Testis (tissue), 2 donors: ENCODE measurements around the gene MLYCD.

Experiments
- POLR2A ChIP-seq: fragments of 450-650 bp; IDR thresholded peaks from one replicate; pipeline ENCODE4 v1.6.1; 2017; ENCODE audit warnings: antibody characterized with exemption, mild to moderate bottlenecking, moderate library complexity
- TF ChIP-seq, protein P1 (sequence below), 3 experiments: fragments of 450-650 bp in 2 of 3; fragments of 200-600 bp in 1 of 3; sonication (generic) in 1 of 3; IDR thresholded peaks; one replicate each; pipeline ENCODE4 v1.5.1; 2016 to 2019; ENCODE audit warnings: antibody characterized with exemption in 3 of 3, mild to moderate bottlenecking in 2 of 3, moderate library complexity in 1 of 3

- TF ChIP-seq, protein P1, sequence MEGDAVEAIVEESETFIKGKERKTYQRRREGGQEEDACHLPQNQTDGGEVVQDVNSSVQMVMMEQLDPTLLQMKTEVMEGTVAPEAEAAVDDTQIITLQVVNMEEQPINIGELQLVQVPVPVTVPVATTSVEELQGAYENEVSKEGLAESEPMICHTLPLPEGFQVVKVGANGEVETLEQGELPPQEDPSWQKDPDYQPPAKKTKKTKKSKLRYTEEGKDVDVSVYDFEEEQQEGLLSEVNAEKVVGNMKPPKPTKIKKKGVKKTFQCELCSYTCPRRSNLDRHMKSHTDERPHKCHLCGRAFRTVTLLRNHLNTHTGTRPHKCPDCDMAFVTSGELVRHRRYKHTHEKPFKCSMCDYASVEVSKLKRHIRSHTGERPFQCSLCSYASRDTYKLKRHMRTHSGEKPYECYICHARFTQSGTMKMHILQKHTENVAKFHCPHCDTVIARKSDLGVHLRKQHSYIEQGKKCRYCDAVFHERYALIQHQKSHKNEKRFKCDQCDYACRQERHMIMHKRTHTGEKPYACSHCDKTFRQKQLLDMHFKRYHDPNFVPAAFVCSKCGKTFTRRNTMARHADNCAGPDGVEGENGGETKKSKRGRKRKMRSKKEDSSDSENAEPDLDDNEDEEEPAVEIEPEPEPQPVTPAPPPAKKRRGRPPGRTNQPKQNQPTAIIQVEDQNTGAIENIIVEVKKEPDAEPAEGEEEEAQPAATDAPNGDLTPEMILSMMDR (IDR thresholded peaks at IDR 0.05), result no peak
- TF ChIP-seq POLR2A, result no peak
Measured at GRCh38 chr16:83851473-83851872, 47.4 kb upstream of the MLYCD start.
